Measurements from ENCODE around the gene MAEL.

DNA sequence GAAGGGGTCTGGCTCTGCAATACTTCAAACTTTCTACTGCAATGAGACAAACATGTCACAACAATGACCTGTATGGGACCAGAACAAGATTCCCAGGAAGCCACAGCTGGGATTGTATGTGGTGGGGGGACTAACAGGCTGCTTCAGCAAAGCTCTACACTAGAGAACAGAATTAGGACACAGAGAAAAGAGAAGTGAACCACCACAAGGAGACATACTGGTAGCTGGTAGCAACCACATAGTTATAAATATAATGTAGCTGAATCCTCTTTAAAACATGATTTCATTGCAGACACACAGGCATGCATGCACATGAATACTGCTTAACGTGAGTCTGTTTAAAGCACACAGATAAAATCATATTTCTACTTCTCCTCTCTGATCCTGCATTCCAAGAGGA lies 10.3 kb upstream of the MAEL start:
- TF ChIP-seq ZNF114 (CRISPR knock-in tag; IDR thresholded peaks at IDR 0.05) (no peak), CTCF (conservative IDR thresholded peaks at IDR 0.05; ENCODE audit: low read depth in 2 of 2) (no peak), POLR2AphosphoS5 (IDR thresholded peaks at IDR 0.05; ENCODE audit: low read depth) (no peak), NANOG (IDR thresholded peaks at IDR 0.05; ENCODE audit: borderline replicate concordance) (no peak), EZH2 (IDR thresholded peaks at IDR 0.05; ENCODE audit: low read depth, unreplicated experiment) (no peak), EZH2phosphoT487 (IDR thresholded peaks at IDR 0.05; ENCODE audit: unreplicated experiment) (no peak), JUNB (IDR thresholded peaks at IDR 0.05; ENCODE audit: unreplicated experiment) (no peak), CREB1 (CRISPR knock-in tag; IDR thresholded peaks at IDR 0.05; ENCODE audit: low read depth) (no peak), STAT1 (IDR thresholded peaks at IDR 0.05; ENCODE audit: unreplicated experiment) (no peak)
- TF ChIP-seq, protein P1, sequence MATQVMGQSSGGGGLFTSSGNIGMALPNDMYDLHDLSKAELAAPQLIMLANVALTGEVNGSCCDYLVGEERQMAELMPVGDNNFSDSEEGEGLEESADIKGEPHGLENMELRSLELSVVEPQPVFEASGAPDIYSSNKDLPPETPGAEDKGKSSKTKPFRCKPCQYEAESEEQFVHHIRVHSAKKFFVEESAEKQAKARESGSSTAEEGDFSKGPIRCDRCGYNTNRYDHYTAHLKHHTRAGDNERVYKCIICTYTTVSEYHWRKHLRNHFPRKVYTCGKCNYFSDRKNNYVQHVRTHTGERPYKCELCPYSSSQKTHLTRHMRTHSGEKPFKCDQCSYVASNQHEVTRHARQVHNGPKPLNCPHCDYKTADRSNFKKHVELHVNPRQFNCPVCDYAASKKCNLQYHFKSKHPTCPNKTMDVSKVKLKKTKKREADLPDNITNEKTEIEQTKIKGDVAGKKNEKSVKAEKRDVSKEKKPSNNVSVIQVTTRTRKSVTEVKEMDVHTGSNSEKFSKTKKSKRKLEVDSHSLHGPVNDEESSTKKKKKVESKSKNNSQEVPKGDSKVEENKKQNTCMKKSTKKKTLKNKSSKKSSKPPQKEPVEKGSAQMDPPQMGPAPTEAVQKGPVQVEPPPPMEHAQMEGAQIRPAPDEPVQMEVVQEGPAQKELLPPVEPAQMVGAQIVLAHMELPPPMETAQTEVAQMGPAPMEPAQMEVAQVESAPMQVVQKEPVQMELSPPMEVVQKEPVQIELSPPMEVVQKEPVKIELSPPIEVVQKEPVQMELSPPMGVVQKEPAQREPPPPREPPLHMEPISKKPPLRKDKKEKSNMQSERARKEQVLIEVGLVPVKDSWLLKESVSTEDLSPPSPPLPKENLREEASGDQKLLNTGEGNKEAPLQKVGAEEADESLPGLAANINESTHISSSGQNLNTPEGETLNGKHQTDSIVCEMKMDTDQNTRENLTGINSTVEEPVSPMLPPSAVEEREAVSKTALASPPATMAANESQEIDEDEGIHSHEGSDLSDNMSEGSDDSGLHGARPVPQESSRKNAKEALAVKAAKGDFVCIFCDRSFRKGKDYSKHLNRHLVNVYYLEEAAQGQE (IDR thresholded peaks at IDR 0.05; ENCODE audit: unreplicated experiment): no peak
- TF ChIP-seq, protein P2, sequence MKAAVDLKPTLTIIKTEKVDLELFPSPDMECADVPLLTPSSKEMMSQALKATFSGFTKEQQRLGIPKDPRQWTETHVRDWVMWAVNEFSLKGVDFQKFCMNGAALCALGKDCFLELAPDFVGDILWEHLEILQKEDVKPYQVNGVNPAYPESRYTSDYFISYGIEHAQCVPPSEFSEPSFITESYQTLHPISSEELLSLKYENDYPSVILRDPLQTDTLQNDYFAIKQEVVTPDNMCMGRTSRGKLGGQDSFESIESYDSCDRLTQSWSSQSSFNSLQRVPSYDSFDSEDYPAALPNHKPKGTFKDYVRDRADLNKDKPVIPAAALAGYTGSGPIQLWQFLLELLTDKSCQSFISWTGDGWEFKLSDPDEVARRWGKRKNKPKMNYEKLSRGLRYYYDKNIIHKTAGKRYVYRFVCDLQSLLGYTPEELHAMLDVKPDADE (IDR thresholded peaks at IDR 0.05): no peak
- TF ChIP-seq, protein P3, sequence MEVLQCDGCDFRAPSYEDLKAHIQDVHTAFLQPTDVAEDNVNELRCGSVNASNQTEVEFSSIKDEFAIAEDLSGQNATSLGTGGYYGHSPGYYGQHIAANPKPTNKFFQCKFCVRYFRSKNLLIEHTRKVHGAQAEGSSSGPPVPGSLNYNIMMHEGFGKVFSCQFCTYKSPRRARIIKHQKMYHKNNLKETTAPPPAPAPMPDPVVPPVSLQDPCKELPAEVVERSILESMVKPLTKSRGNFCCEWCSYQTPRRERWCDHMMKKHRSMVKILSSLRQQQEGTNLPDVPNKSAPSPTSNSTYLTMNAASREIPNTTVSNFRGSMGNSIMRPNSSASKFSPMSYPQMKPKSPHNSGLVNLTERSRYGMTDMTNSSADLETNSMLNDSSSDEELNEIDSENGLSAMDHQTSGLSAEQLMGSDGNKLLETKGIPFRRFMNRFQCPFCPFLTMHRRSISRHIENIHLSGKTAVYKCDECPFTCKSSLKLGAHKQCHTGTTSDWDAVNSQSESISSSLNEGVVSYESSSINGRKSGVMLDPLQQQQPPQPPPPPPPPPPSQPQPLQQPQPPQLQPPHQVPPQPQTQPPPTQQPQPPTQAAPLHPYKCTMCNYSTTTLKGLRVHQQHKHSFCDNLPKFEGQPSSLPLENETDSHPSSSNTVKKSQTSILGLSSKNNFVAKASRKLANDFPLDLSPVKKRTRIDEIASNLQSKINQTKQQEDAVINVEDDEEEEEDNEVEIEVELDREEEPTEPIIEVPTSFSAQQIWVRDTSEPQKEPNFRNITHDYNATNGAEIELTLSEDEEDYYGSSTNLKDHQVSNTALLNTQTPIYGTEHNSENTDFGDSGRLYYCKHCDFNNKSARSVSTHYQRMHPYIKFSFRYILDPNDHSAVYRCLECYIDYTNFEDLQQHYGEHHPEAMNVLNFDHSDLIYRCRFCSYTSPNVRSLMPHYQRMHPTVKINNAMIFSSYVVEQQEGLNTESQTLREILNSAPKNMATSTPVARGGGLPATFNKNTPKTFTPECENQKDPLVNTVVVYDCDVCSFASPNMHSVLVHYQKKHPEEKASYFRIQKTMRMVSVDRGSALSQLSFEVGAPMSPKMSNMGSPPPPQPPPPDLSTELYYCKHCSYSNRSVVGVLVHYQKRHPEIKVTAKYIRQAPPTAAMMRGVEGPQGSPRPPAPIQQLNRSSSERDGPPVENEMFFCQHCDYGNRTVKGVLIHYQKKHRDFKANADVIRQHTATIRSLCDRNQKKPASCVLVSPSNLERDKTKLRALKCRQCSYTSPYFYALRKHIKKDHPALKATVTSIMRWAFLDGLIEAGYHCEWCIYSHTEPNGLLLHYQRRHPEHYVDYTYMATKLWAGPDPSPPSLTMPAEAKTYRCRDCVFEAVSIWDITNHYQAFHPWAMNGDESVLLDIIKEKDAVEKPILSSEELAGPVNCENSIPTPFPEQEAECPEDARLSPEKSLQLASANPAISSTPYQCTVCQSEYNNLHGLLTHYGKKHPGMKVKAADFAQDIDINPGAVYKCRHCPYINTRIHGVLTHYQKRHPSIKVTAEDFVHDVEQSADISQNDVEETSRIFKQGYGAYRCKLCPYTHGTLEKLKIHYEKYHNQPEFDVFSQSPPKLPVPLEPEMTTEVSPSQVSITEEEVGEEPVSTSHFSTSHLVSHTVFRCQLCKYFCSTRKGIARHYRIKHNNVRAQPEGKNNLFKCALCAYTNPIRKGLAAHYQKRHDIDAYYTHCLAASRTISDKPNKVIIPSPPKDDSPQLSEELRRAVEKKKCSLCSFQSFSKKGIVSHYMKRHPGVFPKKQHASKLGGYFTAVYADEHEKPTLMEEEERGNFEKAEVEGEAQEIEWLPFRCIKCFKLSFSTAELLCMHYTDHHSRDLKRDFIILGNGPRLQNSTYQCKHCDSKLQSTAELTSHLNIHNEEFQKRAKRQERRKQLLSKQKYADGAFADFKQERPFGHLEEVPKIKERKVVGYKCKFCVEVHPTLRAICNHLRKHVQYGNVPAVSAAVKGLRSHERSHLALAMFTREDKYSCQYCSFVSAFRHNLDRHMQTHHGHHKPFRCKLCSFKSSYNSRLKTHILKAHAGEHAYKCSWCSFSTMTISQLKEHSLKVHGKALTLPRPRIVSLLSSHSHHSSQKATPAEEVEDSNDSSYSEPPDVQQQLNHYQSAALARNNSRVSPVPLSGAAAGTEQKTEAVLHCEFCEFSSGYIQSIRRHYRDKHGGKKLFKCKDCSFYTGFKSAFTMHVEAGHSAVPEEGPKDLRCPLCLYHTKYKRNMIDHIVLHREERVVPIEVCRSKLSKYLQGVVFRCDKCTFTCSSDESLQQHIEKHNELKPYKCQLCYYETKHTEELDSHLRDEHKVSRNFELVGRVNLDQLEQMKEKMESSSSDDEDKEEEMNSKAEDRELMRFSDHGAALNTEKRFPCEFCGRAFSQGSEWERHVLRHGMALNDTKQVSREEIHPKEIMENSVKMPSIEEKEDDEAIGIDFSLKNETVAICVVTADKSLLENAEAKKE (CRISPR knock-in tag; IDR thresholded peaks at IDR 0.05): no peak
